Measurements from ENCODE around the gene OCEL1.

Gene OCEL1

DNA sequence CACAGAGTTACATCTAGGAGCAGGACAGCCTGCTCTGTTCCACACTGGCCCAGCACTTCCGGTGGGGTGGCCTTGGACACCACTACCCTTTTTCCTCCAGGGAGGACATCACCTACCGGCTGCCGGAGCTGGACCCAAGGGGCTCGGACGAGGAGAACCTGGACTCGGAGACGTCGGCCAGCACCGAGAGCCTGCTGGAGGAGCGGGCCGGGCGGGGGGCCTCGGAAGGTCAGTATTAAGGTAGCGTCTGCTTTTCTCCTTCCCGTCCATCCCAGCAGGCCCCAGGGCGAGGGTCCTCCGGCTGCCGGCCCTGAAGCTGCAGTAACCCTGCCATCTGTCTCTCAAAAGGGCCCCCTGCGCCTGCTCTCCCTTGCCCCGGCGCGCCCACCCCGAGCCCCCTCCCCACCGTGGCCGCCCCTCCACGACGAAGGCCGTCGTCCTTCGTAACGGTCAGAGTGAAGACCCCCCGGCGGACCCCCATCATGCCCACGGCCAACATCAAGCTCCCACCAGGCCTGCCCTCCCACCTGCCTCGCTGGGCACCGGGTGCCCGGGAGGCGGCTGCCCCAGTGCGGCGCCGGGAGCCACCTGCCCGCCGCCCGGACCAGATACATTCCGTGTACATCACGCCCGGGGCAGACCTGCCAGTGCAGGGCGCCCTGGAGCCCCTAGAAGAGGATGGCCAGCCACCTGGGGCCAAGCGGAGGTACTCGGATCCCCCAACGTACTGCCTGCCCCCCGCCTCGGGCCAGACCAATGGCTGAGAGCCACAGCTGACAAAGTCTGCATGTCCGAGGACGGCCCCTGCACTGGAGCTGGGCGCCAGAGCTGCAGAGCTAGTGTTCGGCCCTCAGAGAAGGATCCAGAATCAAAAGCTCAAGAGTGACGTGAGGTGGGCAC is 14.2 kb upstream of the OCEL1 start:
- no peak for DNase-seq

DNA sequence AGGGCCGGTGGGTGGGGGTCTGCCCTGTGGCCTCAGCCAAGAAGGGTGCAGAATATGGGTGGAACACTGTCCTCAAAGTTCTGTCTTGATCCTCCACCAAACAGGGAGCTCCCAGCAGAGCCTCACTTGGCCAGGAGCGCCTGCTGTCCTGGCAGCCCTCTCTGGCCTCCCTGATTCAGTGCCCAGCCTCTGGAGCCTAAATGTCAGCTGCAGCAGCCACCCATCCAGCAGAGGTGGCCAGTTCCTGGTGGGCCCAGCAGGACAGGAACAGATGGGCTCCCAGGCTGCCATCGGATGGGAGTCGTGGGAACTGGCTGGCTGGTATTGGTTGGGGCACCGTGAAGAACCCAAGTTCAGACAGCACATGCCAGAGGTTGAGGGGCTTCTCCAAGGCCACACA is 12.7 kb upstream of the OCEL1 start:
- DNase-seq, result no peak

DNA sequence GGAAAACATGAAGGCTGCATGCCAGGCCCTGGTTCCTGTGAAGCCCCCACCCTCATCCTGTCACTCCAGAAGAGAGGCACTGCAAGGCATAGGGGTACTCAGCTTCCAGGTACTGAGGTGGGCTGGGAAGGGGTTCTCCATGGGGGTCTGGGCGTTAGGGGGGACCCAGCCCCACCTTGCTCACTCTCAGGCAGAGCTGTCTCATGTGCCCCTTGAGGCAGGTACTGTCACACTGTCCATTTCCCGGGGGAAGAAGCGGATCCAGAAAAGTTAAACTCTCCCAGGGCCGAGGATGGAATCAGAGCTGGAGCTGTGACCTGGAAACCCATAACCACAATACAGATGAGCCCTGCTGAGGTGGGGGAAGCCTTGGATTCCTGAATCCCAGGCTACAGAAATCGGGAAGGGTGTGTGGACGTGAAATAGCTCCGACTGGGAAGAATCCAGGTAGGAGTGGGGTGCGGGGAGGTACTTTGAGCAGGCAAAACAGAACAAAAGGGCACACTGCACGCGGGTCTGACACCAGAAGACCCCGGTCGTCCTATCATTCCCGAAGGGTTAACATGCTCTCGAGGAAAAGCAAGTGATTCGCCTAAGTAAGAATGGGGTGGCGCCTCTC is 11.4 kb upstream of the OCEL1 start:
- DNase-seq, result no peak

DNA sequence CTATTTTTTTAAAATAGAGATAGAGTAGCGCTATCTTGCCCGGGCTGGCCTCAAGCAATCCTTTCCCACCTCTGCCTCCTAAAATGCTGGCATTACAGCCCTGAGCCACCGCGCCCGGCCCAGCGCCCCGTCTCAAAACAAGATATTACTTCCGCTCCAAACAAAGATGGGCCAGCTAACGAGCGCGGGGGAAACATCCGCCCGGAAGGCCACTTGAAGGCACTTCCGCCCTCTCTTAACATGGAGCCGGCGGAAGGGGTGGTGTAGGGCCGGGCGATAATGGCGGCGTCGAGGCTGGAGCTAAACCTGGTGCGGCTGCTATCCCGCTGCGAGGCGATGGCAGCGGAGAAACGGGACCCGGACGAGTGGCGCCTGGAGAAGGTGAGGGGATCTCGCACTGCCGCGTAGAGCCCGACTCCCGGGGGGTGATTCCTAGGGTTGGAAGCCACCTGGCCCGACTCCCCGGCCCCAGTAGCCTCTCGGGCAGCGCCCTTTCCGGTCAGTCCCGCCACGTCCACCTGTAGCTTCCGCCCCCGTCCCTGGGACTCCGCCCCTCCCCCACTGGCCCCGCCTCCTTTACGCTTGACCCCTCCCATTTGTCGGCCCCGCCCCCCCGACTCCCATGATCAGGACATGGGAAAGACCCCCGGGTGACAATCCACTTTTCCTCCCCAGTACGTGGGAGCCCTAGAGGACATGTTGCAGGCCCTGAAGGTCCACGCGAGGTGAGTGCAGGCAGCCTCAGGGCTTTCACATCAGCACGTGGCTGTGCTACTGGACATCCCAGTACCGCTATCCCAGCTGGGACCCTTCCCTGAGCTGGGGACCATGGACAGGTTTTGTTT is 10.7 kb upstream of the OCEL1 start, which contains the start of gene USE1:
USE1 (plus strand) TSS at position 231 of the 845 bp plus-strand sequence; CDS start at position 280, 49 bp downstream.
- peak; percentile 88 for DNase-seq

DNA sequence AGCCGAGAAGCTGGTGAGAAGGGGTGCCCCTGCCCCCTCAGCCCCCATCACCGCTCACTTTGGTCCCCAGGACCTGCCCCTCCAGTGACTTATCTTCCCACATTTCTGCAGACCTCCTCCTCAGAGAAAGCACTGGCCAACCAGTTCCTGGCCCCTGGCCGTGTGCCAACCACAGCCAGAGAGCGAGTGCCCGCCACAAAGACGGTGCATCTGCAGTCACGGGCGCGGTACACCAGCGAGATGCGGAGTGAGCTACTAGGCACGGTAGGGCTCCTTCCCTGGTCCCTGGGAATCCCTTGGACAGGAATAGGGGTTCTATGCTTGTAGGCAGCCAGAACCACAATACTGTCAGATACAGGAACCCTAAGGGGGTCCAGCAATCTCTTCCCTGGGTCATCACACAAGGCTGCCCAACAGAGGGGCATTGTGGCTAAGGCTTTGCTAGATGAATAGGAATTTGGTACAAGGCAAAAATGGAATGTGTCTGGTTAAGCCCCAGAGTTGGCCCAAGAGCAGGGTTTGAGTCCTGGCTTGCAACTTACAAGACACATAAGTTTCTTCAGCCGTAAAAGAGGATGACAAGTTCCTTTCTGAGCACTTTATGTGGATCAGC is 9.9 kb upstream of the OCEL1 start:
- DNase-seq, result no peak

DNA sequence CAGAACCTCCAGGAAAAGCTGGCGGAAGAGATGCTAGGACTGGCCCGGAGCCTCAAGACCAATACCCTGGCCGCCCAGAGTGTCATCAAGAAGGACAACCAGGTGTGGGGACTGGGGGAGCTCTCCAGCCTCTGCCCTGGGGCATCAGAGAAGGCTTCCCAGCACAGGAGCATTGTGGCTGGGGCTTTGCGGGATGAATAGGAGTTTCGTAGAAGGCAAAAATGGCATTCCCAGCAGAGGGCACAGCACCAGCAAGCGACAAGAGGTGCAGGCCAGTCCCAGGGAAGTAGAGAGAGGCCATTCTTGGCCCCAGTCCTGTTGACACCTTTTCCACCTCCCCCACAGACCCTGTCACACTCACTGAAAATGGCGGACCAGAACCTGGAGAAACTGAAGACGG is 6.7 kb upstream of the OCEL1 start:
- DNase-seq, result no peak

DNA sequence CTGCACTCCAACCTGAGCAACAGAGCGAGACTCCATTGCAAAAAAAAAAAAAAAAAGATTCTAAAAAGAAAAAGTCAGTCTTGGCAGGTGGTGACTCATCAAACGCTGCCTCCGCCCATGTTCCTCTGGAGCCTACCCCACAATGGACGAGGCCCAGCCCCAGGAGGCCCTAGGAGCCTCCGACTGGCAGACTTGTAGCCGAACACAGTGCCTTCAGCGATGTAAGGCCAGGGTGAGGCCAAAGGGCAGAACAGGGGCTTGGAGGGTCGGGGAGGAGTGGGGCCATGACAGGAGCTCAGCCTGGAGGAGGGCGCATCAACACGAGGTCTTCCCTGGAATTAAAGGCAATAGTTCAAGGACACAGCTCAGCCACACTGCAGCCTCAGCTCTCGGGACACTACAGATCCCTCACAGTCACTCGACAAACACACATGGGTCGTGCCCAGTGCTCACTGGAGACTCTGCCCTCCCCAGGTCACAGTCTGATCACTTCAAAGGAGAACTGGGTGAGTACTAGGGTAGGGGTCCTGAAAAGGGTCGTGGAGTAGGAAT is 5.7 kb upstream of the OCEL1 start:
- no peak for DNase-seq

DNA sequence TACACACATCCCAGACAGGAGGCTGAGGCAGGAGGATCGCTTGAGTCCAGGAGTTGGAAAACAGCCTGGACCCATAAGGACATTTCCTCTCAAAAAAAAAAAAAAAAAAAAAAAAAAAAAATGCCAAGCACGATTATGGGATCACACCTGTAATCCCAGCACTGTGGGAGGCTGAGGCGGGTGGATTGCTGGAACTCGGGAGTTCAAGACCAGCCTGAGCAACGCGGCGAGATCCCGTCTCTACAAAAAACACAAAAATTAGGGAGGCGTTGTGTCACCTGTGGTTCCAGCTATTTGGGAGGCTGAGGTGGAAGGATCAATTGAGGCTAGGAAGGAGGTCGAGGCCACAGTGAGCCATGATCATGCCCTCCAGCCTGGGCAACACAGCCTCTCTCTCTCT is 973 bp upstream of the OCEL1 start:
- no peak for DNase-seq

DNA sequence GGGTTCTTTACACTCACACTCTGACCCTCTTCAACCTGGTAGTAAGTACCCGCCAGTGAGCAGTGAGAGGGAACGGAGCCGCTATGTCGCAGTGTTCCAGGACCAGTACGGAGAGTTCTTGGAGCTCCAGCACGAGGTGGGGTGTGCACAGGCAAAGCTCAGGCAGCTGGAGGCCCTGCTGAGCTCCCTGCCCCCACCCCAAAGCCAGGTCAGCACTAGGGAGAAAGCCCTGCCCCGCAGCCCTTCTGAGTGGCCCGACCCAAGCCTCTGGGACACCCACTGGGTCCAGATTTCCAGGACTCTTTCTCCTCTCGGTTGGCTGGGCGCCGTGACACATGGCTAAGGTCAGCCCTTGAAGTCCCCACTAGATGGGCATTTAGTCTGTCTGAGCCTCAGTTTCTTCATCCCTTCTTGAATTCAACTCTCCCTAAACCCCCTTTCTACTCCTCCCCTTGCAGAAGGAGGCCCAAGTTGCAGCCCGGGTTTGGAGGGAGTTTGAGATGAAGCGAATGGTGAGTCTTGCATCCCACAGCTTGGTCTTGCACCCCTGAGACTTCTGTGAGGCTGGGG is 1.9 kb downstream of the OCEL1 start:
- DNase-seq, result no peak

DNA sequence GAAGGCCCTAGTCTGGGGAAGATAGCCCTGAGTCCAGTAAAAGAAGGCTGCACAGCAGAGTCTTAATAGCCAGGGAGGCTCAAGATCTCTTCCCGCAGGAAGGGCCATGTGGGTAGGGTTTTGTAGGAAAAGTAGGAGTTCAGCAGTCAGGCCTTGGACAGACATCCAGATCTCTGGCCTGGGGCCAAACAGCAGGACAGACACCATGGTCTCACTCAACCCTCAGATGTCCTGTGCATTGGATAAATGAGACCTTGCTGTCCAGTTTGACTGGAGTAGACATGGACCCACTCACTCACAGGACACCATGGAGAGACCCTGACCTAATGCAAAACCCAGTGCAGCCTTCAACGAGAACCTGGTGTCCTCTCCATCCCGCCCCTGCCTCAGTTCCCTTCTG is 3.9 kb downstream of the OCEL1 start:
- DNase-seq, result no peak

DNA sequence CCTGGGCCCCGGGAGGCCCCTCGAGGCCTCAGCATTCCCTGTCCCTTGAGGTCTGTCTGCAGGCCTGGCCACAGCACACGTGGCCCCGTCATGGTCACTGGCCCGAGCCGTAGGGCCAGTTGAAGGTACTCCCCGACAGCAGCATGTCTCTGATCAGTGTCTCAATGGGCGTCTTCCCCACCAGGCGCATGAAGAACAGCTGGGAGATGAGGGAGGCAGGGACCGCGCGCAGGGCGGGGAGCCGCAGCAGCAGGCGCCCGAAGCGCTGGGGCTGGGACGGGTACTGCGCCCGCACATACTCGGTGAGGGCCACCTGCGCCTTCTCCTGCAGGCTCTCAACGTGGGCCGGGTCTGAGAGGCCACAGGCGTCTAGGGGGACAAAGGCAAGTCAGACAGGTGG is 6.2 kb downstream of the OCEL1 start:
- DNase-seq, result no peak

DNA sequence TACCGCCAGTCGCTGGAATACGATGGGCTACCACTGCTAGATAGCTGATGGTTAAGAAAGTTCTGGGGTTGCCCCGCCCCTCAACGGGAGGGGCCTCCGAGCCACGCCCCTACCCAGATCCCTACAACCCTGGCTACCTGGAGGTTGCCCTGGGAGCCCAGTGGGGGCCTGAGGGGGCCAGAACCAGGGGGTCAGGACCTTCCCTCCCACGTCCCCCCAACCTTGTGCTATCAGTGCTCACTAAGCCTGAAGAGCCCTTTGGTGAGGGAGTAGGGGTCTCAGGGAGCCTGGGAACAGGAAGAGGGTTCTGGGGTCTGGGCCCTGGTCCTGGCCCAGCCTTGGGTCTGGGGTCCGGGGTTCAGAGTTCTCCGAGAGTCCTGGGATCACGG is 8.9 kb downstream of the OCEL1 start:
- DNase-seq, result peak; percentile 35

DNA sequence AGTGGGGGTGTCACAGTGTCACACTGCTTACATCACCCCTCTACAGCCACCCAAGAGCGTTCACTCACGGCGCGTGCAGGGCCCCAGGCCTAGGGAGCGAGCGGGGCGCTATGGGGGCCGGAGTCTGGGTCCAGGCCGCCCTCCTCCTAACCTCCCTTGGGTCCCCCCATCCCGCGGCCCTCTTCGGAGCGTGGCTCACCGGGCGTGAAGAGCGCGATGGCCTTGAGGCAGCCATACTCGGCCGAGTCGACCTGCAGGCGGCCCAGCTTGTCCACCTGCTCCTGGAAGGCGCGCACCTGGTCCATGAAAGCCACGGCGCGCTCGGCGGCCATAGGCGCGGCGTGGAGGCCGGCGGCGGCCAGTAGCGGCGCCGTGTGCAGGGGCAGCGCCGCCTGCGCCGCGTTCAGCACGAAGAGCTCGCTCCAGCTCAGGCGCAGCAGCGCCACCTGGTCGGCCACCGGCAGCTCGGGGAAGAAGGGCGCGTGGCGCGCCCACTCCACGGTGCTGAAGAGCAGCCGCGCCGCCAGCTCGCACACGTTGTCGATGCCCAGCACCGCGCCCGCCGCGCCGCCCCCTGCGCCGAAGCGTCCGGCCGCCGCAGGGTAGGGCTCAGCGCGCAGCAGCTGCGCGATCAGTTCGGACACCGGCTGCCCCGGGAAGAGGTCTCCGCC is 9.4 kb downstream of the OCEL1 start:
- DNase-seq, result peak; percentile 49

DNA sequence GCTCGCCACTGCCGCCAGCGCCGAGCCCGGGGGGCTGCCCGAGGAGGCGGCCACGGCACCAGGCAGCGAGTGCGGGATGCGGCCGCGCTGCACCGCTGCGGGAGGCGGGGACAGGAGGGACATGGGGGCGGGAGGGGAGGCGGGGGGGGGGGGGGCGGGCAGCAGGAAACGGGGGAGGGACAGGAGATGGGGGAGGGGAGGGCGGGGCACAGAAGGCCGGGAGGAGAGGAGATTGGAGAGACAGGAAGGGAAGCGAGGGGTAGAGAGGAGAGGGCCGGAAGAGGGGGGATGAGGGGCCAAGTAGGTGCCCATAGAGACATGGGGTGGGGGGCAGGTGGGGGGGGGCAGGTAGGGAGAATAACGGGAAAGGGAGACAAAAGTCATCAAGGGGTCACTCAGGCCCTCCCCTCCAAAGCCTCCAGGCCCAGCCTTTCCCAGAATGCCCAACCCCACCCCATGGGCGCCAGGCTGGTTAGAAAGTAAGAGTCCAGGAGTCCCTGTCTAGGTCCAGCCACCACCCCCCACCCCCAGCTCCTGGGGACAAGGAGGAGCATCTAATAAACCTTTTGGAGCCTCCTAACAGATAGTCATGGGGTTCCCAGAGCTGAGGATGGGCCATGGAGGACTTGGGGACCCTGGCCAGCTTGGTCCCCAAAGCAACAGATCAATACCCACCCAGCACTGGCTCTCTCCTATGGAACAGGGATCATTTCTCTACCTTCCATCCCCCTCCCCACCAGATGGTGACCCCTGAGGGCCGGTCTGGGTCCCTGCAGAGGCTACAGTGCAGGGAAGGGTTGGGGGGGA is 10.1 kb downstream of the OCEL1 start:
- DNase-seq, result peak; percentile 58

DNA sequence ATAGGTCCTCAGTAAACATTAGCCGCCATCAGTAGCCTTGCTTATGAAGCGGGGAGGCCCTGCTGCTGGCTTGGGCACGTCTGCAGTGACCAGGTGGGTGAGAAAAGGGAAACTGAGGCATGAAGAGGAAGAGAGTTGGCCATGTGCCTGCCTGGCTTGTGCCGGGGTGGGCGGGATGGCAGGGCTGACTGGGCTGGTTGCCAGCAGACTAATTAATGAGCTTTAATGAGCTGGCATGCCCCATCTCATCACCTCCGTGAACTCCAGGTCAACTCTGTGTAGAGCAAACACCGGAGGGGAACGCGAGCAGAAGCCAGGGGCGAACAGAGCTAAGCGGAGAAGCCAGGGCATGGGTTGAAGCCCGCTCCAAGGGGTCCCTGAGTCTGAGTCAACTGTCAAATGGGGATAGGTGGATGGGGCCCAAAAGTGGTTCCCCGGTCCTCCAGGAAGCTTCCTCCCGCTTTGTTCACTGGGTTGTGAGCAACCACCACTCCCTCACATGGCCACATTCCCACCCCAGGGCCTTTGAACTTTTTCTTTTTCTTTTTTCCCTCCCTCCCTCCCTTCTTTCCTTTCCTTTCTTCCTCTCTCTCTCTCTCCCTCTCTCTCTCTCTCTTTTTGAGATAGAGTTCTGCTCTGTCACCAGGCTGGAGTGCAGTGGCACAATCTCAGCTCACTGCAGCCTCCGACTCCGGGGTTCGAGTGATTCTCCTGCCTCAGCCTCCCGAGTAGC is 11.0 kb downstream of the OCEL1 start:
- no peak for DNase-seq

DNA sequence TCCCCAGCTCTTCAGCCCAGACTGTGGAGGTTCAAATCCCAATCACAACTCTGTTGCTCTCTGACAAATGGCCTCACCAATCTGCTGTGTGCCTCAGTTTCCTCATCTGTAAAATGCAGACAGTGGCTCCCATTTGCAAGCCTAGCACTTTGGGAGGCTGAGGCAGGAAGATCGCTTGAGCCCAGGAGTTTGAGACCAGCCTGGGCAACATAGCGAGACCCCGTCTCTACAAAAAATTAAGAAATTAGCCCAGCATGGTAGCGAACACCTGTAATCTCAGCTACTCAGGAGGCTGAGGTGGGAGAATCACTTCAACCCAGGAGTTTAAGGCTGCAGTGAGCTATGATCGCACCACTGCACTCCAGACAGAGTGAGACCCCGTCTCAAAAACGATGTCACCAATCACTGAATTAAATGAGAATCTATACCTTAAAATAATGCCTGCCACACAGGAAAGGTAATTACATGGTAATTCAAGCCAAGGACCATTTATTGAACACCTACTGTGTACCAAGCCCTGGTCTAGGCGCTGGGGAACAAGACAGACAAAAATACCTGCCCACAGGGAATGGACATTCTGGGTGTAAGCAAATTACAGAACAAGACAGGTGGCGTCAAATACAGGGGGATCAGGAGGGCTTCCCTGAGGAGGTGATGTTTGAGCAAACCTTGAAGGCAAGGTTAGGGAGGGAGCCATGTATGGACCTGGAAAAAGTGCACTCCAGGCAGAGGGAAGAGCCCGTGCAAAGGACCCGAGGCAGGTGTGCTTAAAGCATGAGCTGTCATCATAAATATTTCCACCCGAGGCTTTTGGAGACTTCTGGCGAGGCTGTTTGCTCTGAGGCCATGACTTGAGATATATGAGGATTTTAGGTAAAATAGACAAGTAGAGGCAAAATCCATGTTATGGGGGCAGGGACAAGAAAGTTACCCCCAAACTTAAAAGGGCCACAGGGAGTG is 12.0 kb downstream of the OCEL1 start:
- no peak for DNase-seq

DNA sequence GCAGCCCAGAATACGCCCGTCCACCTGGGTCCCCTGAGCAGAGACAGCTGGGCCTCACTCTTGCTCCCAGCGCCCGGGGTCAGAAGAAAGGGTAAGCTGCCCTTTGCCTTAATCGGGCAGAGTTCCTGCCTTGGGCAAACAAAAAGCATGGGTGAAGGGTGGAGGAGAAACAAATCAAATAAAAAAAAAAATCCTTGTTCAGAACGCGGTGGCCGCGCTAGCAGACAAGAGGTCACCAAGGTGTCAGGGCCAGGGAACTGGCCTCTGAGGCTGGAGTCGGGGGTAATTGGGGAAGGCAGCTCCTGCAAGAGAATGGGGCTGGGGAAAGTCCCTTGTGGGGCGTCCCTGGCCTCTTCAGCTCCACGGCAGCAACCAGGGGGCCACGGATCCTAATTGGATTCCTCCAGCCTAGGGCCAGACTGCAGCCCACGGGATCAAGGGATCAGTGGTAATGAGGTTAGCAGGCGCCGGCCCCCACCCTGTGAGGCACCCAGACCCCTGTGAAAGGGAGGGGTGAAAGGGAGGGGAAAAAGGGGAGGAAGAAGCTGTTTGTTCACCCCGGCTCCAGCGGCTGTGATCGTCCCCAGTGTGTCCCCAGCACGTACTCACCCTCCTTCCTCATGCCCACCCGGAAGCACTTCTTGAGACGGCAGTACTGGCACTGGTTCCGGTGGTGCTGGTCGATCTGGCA is 14.2 kb downstream of the OCEL1 start:
- no peak for DNase-seq

DNA sequence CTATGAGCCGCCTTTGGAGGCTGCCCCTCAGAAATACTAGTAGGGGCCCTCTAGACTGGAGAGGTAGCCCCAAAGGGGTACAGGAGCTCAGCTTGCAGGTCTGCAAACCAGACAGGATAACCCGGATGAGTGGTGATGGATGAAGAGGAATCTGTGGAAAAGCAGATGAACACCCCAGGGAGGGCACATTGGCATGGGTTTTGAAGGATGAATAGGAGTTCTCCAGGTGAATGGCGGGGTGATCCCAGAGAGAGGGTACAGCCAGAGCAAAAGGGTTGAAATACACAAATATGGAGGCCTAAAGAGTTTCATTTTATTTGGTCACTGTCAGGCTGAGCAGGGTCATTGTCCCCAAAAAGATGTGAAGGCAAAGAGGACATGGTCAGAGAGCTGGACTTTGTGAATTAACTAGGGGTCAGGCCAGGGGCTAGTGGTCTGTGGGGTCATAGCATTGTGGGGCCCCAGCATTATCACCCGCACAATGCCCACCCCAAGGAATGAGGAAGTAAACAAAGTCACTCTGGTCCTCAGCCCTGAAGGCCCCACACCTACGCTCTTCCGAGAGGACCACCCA is 14.9 kb downstream of the OCEL1 start:
- no peak for DNase-seq

All from NCI-H1092 (cell line).